ENCODE data around the gene CGA. TPM values are rescaled to one million over a fixed set of nuclear protein-coding genes. Genes with fewer than 3 reads are reported as not detected.

CGA gene
- polyA plus RNA-seq, 1 of the 3 experiments (the other 2 are of a cell fraction): 0.10 TPM

DNA sequence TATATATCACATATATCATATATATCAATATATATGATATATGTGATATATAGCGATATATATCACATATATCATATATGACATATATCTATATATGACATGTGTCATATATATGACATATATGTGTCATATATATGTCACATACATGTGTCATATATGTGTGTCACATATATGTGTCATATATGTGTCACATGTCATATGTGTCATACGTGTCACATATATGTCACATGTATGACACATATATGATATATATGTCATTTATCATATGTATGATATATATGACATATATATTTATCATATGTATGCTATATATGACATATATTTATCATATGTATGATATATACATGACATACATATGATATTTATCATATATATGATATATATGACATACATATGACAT, 32.8 kb upstream of the CGA start:
- Histone ChIP-seq H3K4me2 (no peak overlapping the region), H3K9ac (no peak overlapping the region), H3K79me2 (ENCODE audit: insufficient read depth) (no peaks in the 10 kb centered on the region), H3K27ac (ENCODE audit: low read depth in 2 of 2, low read length in 1 of 2) (no peak overlapping the region), H3K27me3 (ENCODE audit: insufficient read depth) (no peaks in the 10 kb centered on the region), H3F3A (replicated peaks; ENCODE audit: insufficient read depth) (peaks cover 18% of the 10 kb centered on the region), H4K20me1 (ENCODE audit: insufficient read depth) (no peaks in the 10 kb centered on the region), H3K36me3 (replicated peaks in 1 of 2; ENCODE audit: control insufficient read depth in 1 of 2, insufficient read depth in 2 of 2, low read length in 1 of 2) (no peaks in the 10 kb centered on the region), H2AFZ (ENCODE audit: low read depth) (no peak overlapping the region), H3K4me3 (ENCODE audit: low read depth in 2 of 2, low read length in 1 of 2) (no peak overlapping the region), H3K4me1 (ENCODE audit: control insufficient read depth in 1 of 2, insufficient read depth in 2 of 2, low read depth in 1 of 2, low read length in 1 of 2) (no peaks in the 10 kb centered on the region), H3K9me2 (no peaks in the 10 kb centered on the region), H3K9me3 (no peaks in the 10 kb centered on the region)
- 70% methylated on average over 2 of the region's 2 CpGs for WGBS (ENCODE audit: low lambda C conversion rate)
- no peak for DNase-seq
- CTCF ChIA-PET: no interaction called here
- POLR2A ChIA-PET: no interaction called here
- TF ChIP-seq RXRA (IDR thresholded peaks at IDR 0.05; ENCODE audit: borderline replicate concordance, low read depth) (no peak), GABPA (IDR thresholded peaks at IDR 0.05; ENCODE audit: low read depth) (no peak), NRF1 (IDR thresholded peaks at IDR 0.05; ENCODE audit: low read depth, low read length) (no peak)

DNA sequence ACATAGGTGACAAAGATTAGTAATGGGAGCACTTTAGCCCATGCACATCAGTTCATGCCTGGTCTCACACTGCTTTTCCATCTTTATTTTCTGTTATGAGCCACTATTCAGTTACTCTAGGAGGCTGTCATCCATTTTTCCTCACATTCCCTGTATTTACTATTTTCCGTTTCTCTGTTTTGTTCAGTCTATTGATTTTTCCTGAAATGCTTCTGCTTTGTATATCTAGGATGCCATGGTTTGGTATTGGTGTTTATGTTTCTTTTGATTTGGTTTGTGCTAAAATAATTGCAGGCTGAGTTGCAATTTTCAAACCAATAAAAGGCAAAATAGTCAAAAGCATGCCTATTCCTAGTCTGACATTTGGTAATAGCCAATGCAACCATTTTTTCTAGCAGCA, 31.6 kb upstream of the CGA start:
- no peak overlapping the region for H3K4me2 ChIP-seq
- DNase-seq: no peak
- H4K20me1 ChIP-seq (ENCODE audit: insufficient read depth): no peaks in the 10 kb centered on the region
- no peaks in the 10 kb centered on the region for H3K79me2 ChIP-seq (ENCODE audit: insufficient read depth)
- H2AFZ ChIP-seq (ENCODE audit: low read depth): no peak overlapping the region
- no peak for TF ChIP-seq TEAD4 (IDR thresholded peaks at IDR 0.05; ENCODE audit: borderline replicate concordance, insufficient read depth)
- TF ChIP-seq GATA2 (CRISPR knock-in tag; IDR thresholded peaks at IDR 0.05): no peak
- TF ChIP-seq EZH2phosphoT487 (IDR thresholded peaks at IDR 0.05; ENCODE audit: borderline replicate concordance, low read depth): no peak
- no peak for TF ChIP-seq EP300 (IDR thresholded peaks at IDR 0.05; ENCODE audit: borderline replicate concordance in 1 of 2, low read depth in 1 of 2, low read length in 1 of 2)
- TF ChIP-seq, protein P1, sequence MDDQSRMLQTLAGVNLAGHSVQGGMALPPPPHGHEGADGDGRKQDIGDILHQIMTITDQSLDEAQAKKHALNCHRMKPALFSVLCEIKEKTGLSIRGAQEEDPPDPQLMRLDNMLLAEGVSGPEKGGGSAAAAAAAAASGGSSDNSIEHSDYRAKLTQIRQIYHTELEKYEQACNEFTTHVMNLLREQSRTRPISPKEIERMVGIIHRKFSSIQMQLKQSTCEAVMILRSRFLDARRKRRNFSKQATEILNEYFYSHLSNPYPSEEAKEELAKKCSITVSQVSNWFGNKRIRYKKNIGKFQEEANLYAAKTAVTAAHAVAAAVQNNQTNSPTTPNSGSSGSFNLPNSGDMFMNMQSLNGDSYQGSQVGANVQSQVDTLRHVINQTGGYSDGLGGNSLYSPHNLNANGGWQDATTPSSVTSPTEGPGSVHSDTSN (IDR thresholded peaks at IDR 0.05): no peak
- TF ChIP-seq CHD2 (IDR thresholded peaks at IDR 0.05; ENCODE audit: low read length, partially characterized antibody): no peak
- no peak for TF ChIP-seq JUND (IDR thresholded peaks at IDR 0.05)
- TF ChIP-seq, protein P2, sequence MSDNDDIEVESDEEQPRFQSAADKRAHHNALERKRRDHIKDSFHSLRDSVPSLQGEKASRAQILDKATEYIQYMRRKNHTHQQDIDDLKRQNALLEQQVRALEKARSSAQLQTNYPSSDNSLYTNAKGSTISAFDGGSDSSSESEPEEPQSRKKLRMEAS (IDR thresholded peaks at IDR 0.05; ENCODE audit: low read depth): no peak
- TF ChIP-seq, protein P3, sequence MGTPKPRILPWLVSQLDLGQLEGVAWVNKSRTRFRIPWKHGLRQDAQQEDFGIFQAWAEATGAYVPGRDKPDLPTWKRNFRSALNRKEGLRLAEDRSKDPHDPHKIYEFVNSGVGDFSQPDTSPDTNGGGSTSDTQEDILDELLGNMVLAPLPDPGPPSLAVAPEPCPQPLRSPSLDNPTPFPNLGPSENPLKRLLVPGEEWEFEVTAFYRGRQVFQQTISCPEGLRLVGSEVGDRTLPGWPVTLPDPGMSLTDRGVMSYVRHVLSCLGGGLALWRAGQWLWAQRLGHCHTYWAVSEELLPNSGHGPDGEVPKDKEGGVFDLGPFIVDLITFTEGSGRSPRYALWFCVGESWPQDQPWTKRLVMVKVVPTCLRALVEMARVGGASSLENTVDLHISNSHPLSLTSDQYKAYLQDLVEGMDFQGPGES (IDR thresholded peaks at IDR 0.05; ENCODE audit: low read depth, low read length): no peak
- TF ChIP-seq FOSL2 (IDR thresholded peaks at IDR 0.05; ENCODE audit: borderline replicate concordance, low read depth): no peak
- TF ChIP-seq RFX5 (IDR thresholded peaks at IDR 0.05; ENCODE audit: low read length): no peak
- TF ChIP-seq RAD21 (IDR thresholded peaks at IDR 0.05; ENCODE audit: low read length): no peak
- H3K27ac ChIP-seq (ENCODE audit: low read depth in 2 of 2, low read length in 1 of 2): no peak overlapping the region
- H3K27me3 ChIP-seq (ENCODE audit: insufficient read depth): no peaks in the 10 kb centered on the region
- no peaks in the 10 kb centered on the region for H3K4me1 ChIP-seq (ENCODE audit: control insufficient read depth in 1 of 2, insufficient read depth in 2 of 2, low read depth in 1 of 2, low read length in 1 of 2)
- no peaks in the 10 kb centered on the region for H3K9me2 ChIP-seq
- ChIA-PET POLR2A (no interaction called here), CTCF (no interaction called here)
- no peak overlapping the region for H3K9ac ChIP-seq
- no peak overlapping the region for H3K4me3 ChIP-seq (ENCODE audit: low read depth in 2 of 2, low read length in 1 of 2)
- no peaks in the 10 kb centered on the region for H3K9me3 ChIP-seq
- peaks cover 18% of the 10 kb centered on the region for H3F3A ChIP-seq (replicated peaks; ENCODE audit: insufficient read depth)
- WGBS (ENCODE audit: low lambda C conversion rate): 16% methylated on average over 1 of the region's 1 CpG
- H3K36me3 ChIP-seq (replicated peaks in 1 of 2; ENCODE audit: control insufficient read depth in 1 of 2, insufficient read depth in 2 of 2, low read length in 1 of 2): no peaks in the 10 kb centered on the region

Data from SK-N-SH (cell line).